Measurements from ENCODE around the gene MIER2. TPM values are rescaled to one million over a fixed set of nuclear protein-coding genes. Genes with fewer than 3 reads are reported as not detected.

The MIER2 gene
- total RNA-seq, 1 experiment from 2014 or later: 22.8 TPM

- Mint-ChIP-seq H3K4me1 (ENCODE audit: low read depth, unreplicated experiment) (no peaks in the 10 kb centered on the region), H3K27ac (ENCODE audit: unreplicated experiment) (no peak overlapping the region), H3K4me3 (ENCODE audit: low read depth, unreplicated experiment) (no peak overlapping the region), H3K36me3 (ENCODE audit: insufficient read depth, unreplicated experiment) (peaks cover 24% of the 10 kb centered on the region), H3K9me3 (ENCODE audit: low read depth, unreplicated experiment) (peaks cover 3% of the 10 kb centered on the region), H3K27me3 (ENCODE audit: unreplicated experiment) (no peaks in the 10 kb centered on the region)
- no peak for TF ChIP-seq CTCF (IDR thresholded peaks at IDR 0.05; ENCODE audit: unreplicated experiment)
- intact Hi-C loops (cut with micrococcal nuclease; ENCODE audit: unreplicated experiment): no loop called here
- CTCF ChIA-PET: no interaction called here
- no peak for DNase-seq
- no TSS peak for BruUV-seq (replicated peaks)
These were observed 32.8 kb downstream of the MIER2 start for GRCh38 chr19:311813-312261.

- DNase-seq: no peak
- intact Hi-C loops (cut with micrococcal nuclease; ENCODE audit: unreplicated experiment): no loop called here
- Mint-ChIP-seq H3K36me3 (ENCODE audit: insufficient read depth, unreplicated experiment) (peaks cover 24% of the 10 kb centered on the region), H3K4me1 (ENCODE audit: low read depth, unreplicated experiment) (no peaks in the 10 kb centered on the region), H3K27ac (ENCODE audit: unreplicated experiment) (no peak overlapping the region), H3K9me3 (ENCODE audit: low read depth, unreplicated experiment) (peaks cover 3% of the 10 kb centered on the region), H3K4me3 (ENCODE audit: low read depth, unreplicated experiment) (no peak overlapping the region), H3K27me3 (ENCODE audit: unreplicated experiment) (no peaks in the 10 kb centered on the region)
- no TSS peak for BruUV-seq (replicated peaks)
- no peak for TF ChIP-seq CTCF (IDR thresholded peaks at IDR 0.05; ENCODE audit: unreplicated experiment)
- CTCF ChIA-PET: no interaction called here
These were observed 33.7 kb downstream of the MIER2 start for GRCh38 chr19:310781-311496.

- Mint-ChIP-seq H3K36me3 (ENCODE audit: insufficient read depth, unreplicated experiment) (peaks cover 30% of the 10 kb centered on the region), H3K9me3 (ENCODE audit: low read depth, unreplicated experiment) (no peaks in the 10 kb centered on the region), H3K27ac (ENCODE audit: unreplicated experiment) (no peak overlapping the region), H3K4me3 (ENCODE audit: low read depth, unreplicated experiment) (no peak overlapping the region), H3K4me1 (ENCODE audit: low read depth, unreplicated experiment) (no peaks in the 10 kb centered on the region), H3K27me3 (ENCODE audit: unreplicated experiment) (no peaks in the 10 kb centered on the region)
- no peak for TF ChIP-seq CTCF (IDR thresholded peaks at IDR 0.05; ENCODE audit: unreplicated experiment)
- DNase-seq: no peak
- no TSS peak for BruUV-seq (replicated peaks)
- intact Hi-C loops (cut with micrococcal nuclease; ENCODE audit: unreplicated experiment): no loop called here
- CTCF ChIA-PET: no interaction called here
These were observed 34.4 kb downstream of the MIER2 start for GRCh38 chr19:310141-310651.

- Mint-ChIP-seq H3K4me1 (ENCODE audit: low read depth, unreplicated experiment) (no peaks in the 10 kb centered on the region), H3K27me3 (ENCODE audit: unreplicated experiment) (no peaks in the 10 kb centered on the region), H3K27ac (ENCODE audit: unreplicated experiment) (no peak overlapping the region), H3K9me3 (ENCODE audit: low read depth, unreplicated experiment) (no peaks in the 10 kb centered on the region), H3K4me3 (ENCODE audit: low read depth, unreplicated experiment) (no peak overlapping the region), H3K36me3 (ENCODE audit: insufficient read depth, unreplicated experiment) (peaks cover 27% of the 10 kb centered on the region)
- no TSS peak for BruUV-seq (replicated peaks)
- TF ChIP-seq CTCF (IDR thresholded peaks at IDR 0.05; ENCODE audit: unreplicated experiment): no peak
- CTCF ChIA-PET: no interaction called here
- intact Hi-C loops (cut with micrococcal nuclease; ENCODE audit: unreplicated experiment): no loop called here
- no peak for DNase-seq
These were observed 35.4 kb downstream of the MIER2 start for GRCh38 chr19:309206-309565.
